ENCODE data around the gene CLDN10. TPM values are rescaled to one million over a fixed set of nuclear protein-coding genes. Genes with fewer than 3 reads are reported as not detected.

CLDN10 gene
- total and polyA plus RNA-seq, 2 of the 8 experiments (the other 6 are each of a cell fraction or from before 2014, with no cell fraction given), result 41.2 to 43.6 TPM

GRCh38 chr13:95626768-95627167 is 74.2 kb downstream of the CLDN10 start (continued):
- TF ChIP-seq E2F6 (IDR thresholded peaks at IDR 0.05) (no peak), RXRA (IDR thresholded peaks at IDR 0.05; ENCODE audit: insufficient read depth, low read depth, low read length) (no peak), CEBPB (IDR thresholded peaks at IDR 0.05; ENCODE audit: low read depth, low read length) (no peak), SUZ12 (IDR thresholded peaks at IDR 0.05; ENCODE audit: low read length) (no peak), TAF1 (IDR thresholded peaks at IDR 0.05; ENCODE audit: low read depth, low read length) (no peak), KDM4A (IDR thresholded peaks at IDR 0.05; ENCODE audit: low read depth, low read length, severe bottlenecking) (no peak)
